Measurements from ENCODE around the gene ZBTB7B. TPM values are rescaled to one million over a fixed set of nuclear protein-coding genes. Genes with fewer than 3 reads are reported as not detected.
A peak's percentile ranks its signal among the peaks of the same experiment; 100 is the strongest.
"Not testable (repeated sequence)": the region's sequence is repeated elsewhere in the genome, so short reads cannot be mapped to it uniquely, and the experiment has no call there.

The ZBTB7B gene
- polyA plus RNA-seq, 3 donors from 2014 or later = 0.96 to 3.3 (median 1.8) TPM

GRCh38 chr1:154987326-154987725 lies 15.3 kb upstream of the ZBTB7B start:
- Mint-ChIP-seq H3K36me3 (peaks cover 0 to 17% (median 3%) of the 10 kb centered on the region in 3 donors), H3K4me3 (no peak overlapping the region), H3K4me1 (peaks cover 6 to 19% of the 10 kb centered on the region in 2 donors), H3K27me3 (ENCODE audit: low read depth in 3 of 3) (peaks cover 0 to 2% (median 0%) of the 10 kb centered on the region in 3 donors), H3K9me3 (no peaks in the 10 kb centered on the region), H3K27ac (no peak overlapping the region)
- DNase-seq = no peak

- Mint-ChIP-seq H3K36me3 (peaks cover 0 to 17% (median 3%) of the 10 kb centered on the region in 3 donors), H3K9me3 (no peaks in the 10 kb centered on the region), H3K4me3 (no peak overlapping the region), H3K27me3 (ENCODE audit: low read depth in 3 of 3) (peaks cover 0 to 4% (median 0%) of the 10 kb centered on the region in 3 donors), H3K27ac (peak overlapping the region in 1 of 6 donors; percentile 61), H3K4me1 (peaks cover 6 to 19% of the 10 kb centered on the region in 2 donors)
- no peak for DNase-seq
Measured at GRCh38 chr1:154988058-154988954, 14.3 kb upstream of the ZBTB7B start.

- Mint-ChIP-seq H3K27me3 (ENCODE audit: low read depth in 3 of 3) (peaks cover 0 to 6% (median 0%) of the 10 kb centered on the region in 3 donors), H3K36me3 (peaks cover 0 to 17% (median 3%) of the 10 kb centered on the region in 3 donors), H3K4me3 (no peak overlapping the region), H3K9me3 (no peaks in the 10 kb centered on the region), H3K27ac (peak overlapping the region in 2 of 6 donors; percentile 29 to 61), H3K4me1 (peaks cover 6 to 19% of the 10 kb centered on the region in 2 donors)
- no peak for DNase-seq
Measured at GRCh38 chr1:154989195-154989860, 13.3 kb upstream of the ZBTB7B start.

GRCh38 chr1:154990276-154990675 lies 12.3 kb upstream of the ZBTB7B start:
- Mint-ChIP-seq H3K9me3 (no peaks in the 10 kb centered on the region), H3K27me3 (ENCODE audit: low read depth in 3 of 3) (peaks cover 0 to 6% (median 0%) of the 10 kb centered on the region in 3 donors), H3K4me1 (peaks cover 6 to 19% of the 10 kb centered on the region in 2 donors), H3K36me3 (peaks cover 0 to 17% (median 3%) of the 10 kb centered on the region in 3 donors), H3K27ac (no peak overlapping the region), H3K4me3 (no peak overlapping the region)
- DNase-seq = no peak

- Mint-ChIP-seq H3K27ac (no peak overlapping the region), H3K27me3 (ENCODE audit: low read depth in 3 of 3) (peaks cover 0 to 6% (median 2%) of the 10 kb centered on the region in 3 donors)
Measured at GRCh38 chr1:154992721-154993571, 9.7 kb upstream of the ZBTB7B start.

GRCh38 chr1:154993572-154994268 lies 8.9 kb upstream of the ZBTB7B start, which contains the start of gene LENEP:
Gene LENEP (plus strand): TSS chr1:154993586. CDS start chr1:154993608, 22 bp downstream.
- no peak within 1 kb of the TSS for H3K4me3 Mint-ChIP-seq
- no peaks in the 10 kb centered on the region for H3K9me3 Mint-ChIP-seq
- H3K36me3 Mint-ChIP-seq = peaks cover 0 to 9% (median 3%) of the 10 kb centered on the region in 3 donors
- no peak within 1 kb of the TSS for H3K27ac Mint-ChIP-seq
- H3K27me3 Mint-ChIP-seq (ENCODE audit: low read depth in 3 of 3) = peaks cover 0 to 6% (median 2%) of the 10 kb centered on the region in 3 donors
- H3K4me1 Mint-ChIP-seq = peaks cover 10 to 13% of the 10 kb centered on the region in 2 donors
- DNase-seq = no peak

More at GRCh38 chr1:154992721-154993571, 9.7 kb upstream of the ZBTB7B start:
- no peak for DNase-seq
- Mint-ChIP-seq H3K4me1 (peaks cover 6 to 19% of the 10 kb centered on the region in 2 donors), H3K4me3 (no peak overlapping the region), H3K9me3 (no peaks in the 10 kb centered on the region), H3K36me3 (peaks cover 0 to 15% (median 3%) of the 10 kb centered on the region in 3 donors)

- DNase-seq = no peak
- Mint-ChIP-seq H3K4me3 (no peak overlapping the region), H3K27ac (no peak overlapping the region), H3K9me3 (no peaks in the 10 kb centered on the region), H3K27me3 (ENCODE audit: low read depth in 3 of 3) (peaks cover 0 to 4% (median 2%) of the 10 kb centered on the region in 3 donors), H3K36me3 (peaks cover 0 to 4% (median 0%) of the 10 kb centered on the region in 3 donors), H3K4me1 (peaks cover 11 to 13% of the 10 kb centered on the region in 2 donors)
Measured at GRCh38 chr1:154994269-154994587, 8.4 kb upstream of the ZBTB7B start.

- Mint-ChIP-seq H3K27ac (no peak overlapping the region), H3K27me3 (ENCODE audit: low read depth in 3 of 3) (peaks cover 0 to 4% (median 2%) of the 10 kb centered on the region in 3 donors), H3K4me1 (peaks cover 11 to 12% of the 10 kb centered on the region in 2 donors), H3K9me3 (no peaks in the 10 kb centered on the region), H3K4me3 (no peak overlapping the region), H3K36me3 (peaks cover 0 to 3% (median 0%) of the 10 kb centered on the region in 3 donors)
- DNase-seq = no peak
Measured at GRCh38 chr1:154994591-154994990, 8.0 kb upstream of the ZBTB7B start.

- not testable (repeated sequence) for DNase-seq; H3K36me3 Mint-ChIP-seq; H3K27me3 Mint-ChIP-seq (ENCODE audit: low read depth in 3 of 3); H3K4me3 Mint-ChIP-seq; H3K27ac Mint-ChIP-seq; H3K9me3 Mint-ChIP-seq
- peaks cover 17 to 18% of the 10 kb centered on the region in 2 donors for H3K4me1 Mint-ChIP-seq
Measured at GRCh38 chr1:154995301-154995983, 7.2 kb upstream of the ZBTB7B start.

- no peak for DNase-seq
- H3K36me3 Mint-ChIP-seq = no peaks in the 10 kb centered on the region
- no peak overlapping the region for H3K4me3 Mint-ChIP-seq
- H3K27ac Mint-ChIP-seq = no peak overlapping the region
- peaks cover 0 to 9% (median 6%) of the 10 kb centered on the region in 3 donors for H3K27me3 Mint-ChIP-seq (ENCODE audit: low read depth in 3 of 3)
- H3K9me3 Mint-ChIP-seq = no peaks in the 10 kb centered on the region
- peaks cover 17 to 18% of the 10 kb centered on the region in 2 donors for H3K4me1 Mint-ChIP-seq
Measured at GRCh38 chr1:154996966-154997701, 5.5 kb upstream of the ZBTB7B start.

GRCh38 chr1:154998201-154998780 lies 4.3 kb upstream of the ZBTB7B start:
- H3K27me3 Mint-ChIP-seq (ENCODE audit: low read depth in 3 of 3) = peaks cover 0 to 10% (median 4%) of the 10 kb centered on the region in 3 donors
- peaks cover 18 to 20% of the 10 kb centered on the region in 2 donors for H3K4me1 Mint-ChIP-seq
- no peaks in the 10 kb centered on the region for H3K9me3 Mint-ChIP-seq
- H3K4me3 Mint-ChIP-seq = peak overlapping the region in 2 of 5 donors; percentile 26 to 42
- H3K27ac Mint-ChIP-seq = peak overlapping the region in 1 of 6 donors; percentile 40
- DNase-seq = no peak
- H3K36me3 Mint-ChIP-seq = no peaks in the 10 kb centered on the region
